Prostate gland (tissue), 2 donors: ENCODE results near the gene SULF2. TPM values are rescaled to one million over a fixed set of nuclear protein-coding genes. Genes with fewer than 3 reads are reported as not detected.

Experiments used
- DNase-seq: peaks from one replicate; pipeline ENCODE4 v3.0.0-alpha.2; 2019; ENCODE audit warnings: low spot score
- H3K27ac ChIP-seq, 2 donors: fragments of 200-600 bp; sonication (generic); 2 replicates each; pipeline ENCODE4 v1.5.1; 2017 to 2019
- H3K27me3 ChIP-seq: fragments of 200-600 bp; sonication (generic); replicated peaks from 2 replicates; pipeline ENCODE4 v1.5.1; 2019; ENCODE audit not compliant: insufficient read depth
- H3K36me3 ChIP-seq, 2 donors: fragments of 200-600 bp; sonication (generic); 1 replicate in 1 of 2; 2 replicates in 1 of 2; pipeline versions ENCODE4 v1.5.1 to v1.8.1; 2017 to 2019
- H3K4me1 ChIP-seq: fragments of 200-600 bp; sonication (generic); replicated peaks from 2 replicates; pipeline ENCODE4 v1.5.1; 2019
- H3K4me3 ChIP-seq, 2 donors: fragments of 200-600 bp; sonication (generic); 2 replicates each; pipeline ENCODE4 v1.5.1; 2017 to 2019
- H3K9me3 ChIP-seq: fragments of 200-600 bp; sonication (generic); 2 replicates; pipeline ENCODE4 v1.5.1; 2017
- CTCF ChIP-seq, 4 experiments: fragments of 200-600 bp in 2 of 4; fragments of 450-650 bp in 2 of 4; sonication (generic) in 2 of 4; IDR thresholded peaks; 1 replicate in 3 of 4; 2 replicates in 1 of 4; pipeline ENCODE4 v1.5.1; 2016 to 2019; ENCODE audit warnings: antibody characterized with exemption in 4 of 4, mild to moderate bottlenecking in 2 of 4, moderate library complexity in 2 of 4
- POLR2A ChIP-seq: fragments of 450-650 bp; IDR thresholded peaks from one replicate; pipeline ENCODE4 v1.6.1; 2016; ENCODE audit warnings: antibody characterized with exemption, mild to moderate bottlenecking
- POLR2AphosphoS5 ChIP-seq: sonication (generic); formaldehyde crosslinking; IDR thresholded peaks from one replicate; pipeline ENCODE4 v1.6.1; 2017; ENCODE audit warnings: antibody characterized with exemption
- WGBS: methylation state at CpG from one replicate; pipeline ENCODE4 v1.1.5; 2018; 5-methylcytosine and 5-hydroxymethylcytosine counted together
- intact Hi-C: fragments of 100-400 bp; cut with DNase I; formaldehyde crosslinking; loops from one replicate; pipeline ENCODE4 v1.14.2; 2022
- total RNA-seq, 2 donors: library from RNA; depleted of rRNA; stranded (reverse); fragments of >200 nt; gene quantifications; one replicate each; pipeline ENCODE4 v1.1.0, GENCODE V29; 2016

Gene SULF2
- total RNA-seq, 2 donors from 2014 or later = 43.6 to 82.0 TPM

- H3K4me3 ChIP-seq = no peak overlapping the region
- intact Hi-C loops = loop anchor here (5.0 to 10.0 kb wide), 2 partner anchors 199 to 897 kb away; no protein-coding TSS in a partner anchor
Observed at GRCh38 chr20:47725248-47725973, 59.9 kb downstream of the SULF2 start.

GRCh38 chr20:47724910-47725247 lies 60.4 kb downstream of the SULF2 start:
- Histone ChIP-seq H3K36me3 (no peaks in the 10 kb centered on the region), H3K9me3 (no peaks in the 10 kb centered on the region), H3K4me1 (no peaks in the 10 kb centered on the region), H3K27me3 (no peaks in the 10 kb centered on the region), H3K4me3 (no peak overlapping the region), H3K27ac (no peak overlapping the region)
- DNase-seq = no peak
- intact Hi-C loops = loop anchor here (5.0 to 10.0 kb wide), 3 partner anchors 62 to 897 kb away; partner anchors contain the start of gene SULF2
- WGBS = 87% methylated on average over 5 of the region's 5 CpGs
- TF ChIP-seq POLR2AphosphoS5 = no peak
- TF ChIP-seq POLR2A = no peak
- TF ChIP-seq CTCF (IDR thresholded peaks at IDR 0.05) = no peak

More at GRCh38 chr20:47725248-47725973, 59.9 kb downstream of the SULF2 start:
- Histone ChIP-seq H3K4me1 (no peaks in the 10 kb centered on the region), H3K9me3 (no peaks in the 10 kb centered on the region), H3K36me3 (no peaks in the 10 kb centered on the region), H3K27me3 (no peaks in the 10 kb centered on the region), H3K27ac (no peak overlapping the region)
- DNase-seq = peak; percentile 65
- TF ChIP-seq POLR2A (no peak), POLR2AphosphoS5 (peak; percentile 28), CTCF (IDR thresholded peaks at IDR 0.05) (peak; percentile 75 to 87 (median 83))
- 58% methylated on average over 18 of the region's 18 CpGs for WGBS

- Histone ChIP-seq H3K27ac (no peak overlapping the region), H3K4me3 (no peak overlapping the region), H3K27me3 (no peaks in the 10 kb centered on the region), H3K36me3 (no peaks in the 10 kb centered on the region), H3K9me3 (no peaks in the 10 kb centered on the region), H3K4me1 (no peaks in the 10 kb centered on the region)
- no peak for DNase-seq
- intact Hi-C loops = loop anchor here (5.0 to 10.0 kb wide), 2 partner anchors 63 to 200 kb away; partner anchors contain the start of gene SULF2
- TF ChIP-seq POLR2A (no peak), CTCF (IDR thresholded peaks at IDR 0.05) (no peak), POLR2AphosphoS5 (no peak)
- WGBS = 73% methylated on average over 6 of the region's 6 CpGs
Observed at GRCh38 chr20:47724396-47724795, 60.9 kb downstream of the SULF2 start.

GRCh38 chr20:47723322-47723721 lies 62.0 kb downstream of the SULF2 start:
- 85% methylated on average over 11 of the region's 11 CpGs for WGBS
- H3K36me3 ChIP-seq = no peaks in the 10 kb centered on the region
- intact Hi-C loops = loop anchor here (5.0 to 10.0 kb wide), 2 partner anchors 64 to 201 kb away; partner anchors contain the start of gene SULF2

More at GRCh38 chr20:47723322-47723721, 62.0 kb downstream of the SULF2 start:
- no peak overlapping the region for H3K27ac ChIP-seq
- H3K9me3 ChIP-seq = no peaks in the 10 kb centered on the region
- no peaks in the 10 kb centered on the region for H3K4me1 ChIP-seq
- no peak for DNase-seq
- H3K27me3 ChIP-seq = no peaks in the 10 kb centered on the region
- no peak overlapping the region for H3K4me3 ChIP-seq
- TF ChIP-seq POLR2A (no peak), POLR2AphosphoS5 (no peak), CTCF (IDR thresholded peaks at IDR 0.05) (no peak)
